Brain microvascular endothelial cell (primary cell): ENCODE results near the gene EPHA4.

Experiments used
- DNase-seq: peaks from one replicate; pipeline ENCODE4 v3.0.0-alpha.2; 2020
- H3K27ac ChIP-seq: fragments of 250-450 bp; sonication (Bioruptor Pico); 2 replicates; pipeline ENCODE4 v1.5.1; 2020; ENCODE audit warnings: mild to moderate bottlenecking, moderate library complexity
- H3K27me3 ChIP-seq: fragments of 250-450 bp; sonication (Bioruptor Pico); replicated peaks from 2 replicates; pipeline ENCODE4 v1.5.1; 2020; ENCODE audit warnings: mild to moderate bottlenecking
- H3K36me3 ChIP-seq: fragments of 250-450 bp; sonication (Bioruptor Pico); replicated peaks from 2 replicates; pipeline ENCODE4 v1.5.1; 2020; ENCODE audit warnings: mild to moderate bottlenecking
- H3K4me3 ChIP-seq: 2 replicates; pipeline ENCODE4 v1.5.1; 2011; ENCODE audit warnings: low read depth, mild to moderate bottlenecking, control low read depth, low read length, moderate library complexity
- in situ Hi-C: cut with HindIII; loops from 2 replicates; pipeline ENCODE4 v1.10.0; 2017; ENCODE audit warnings: low sequenced_read_pairs, low pct_ligation_motif_present
- TF ChIP-seq, protein P1 (sequence below): IDR thresholded peaks from 2 replicates; pipeline ENCODE4 v1.5.1; 2011; ENCODE audit warnings: low read depth, mild to moderate bottlenecking, moderate library complexity, low read length, control low read depth, inconsistent platforms; ENCODE audit errors: missing control alignments

The EPHA4 gene

DNA sequence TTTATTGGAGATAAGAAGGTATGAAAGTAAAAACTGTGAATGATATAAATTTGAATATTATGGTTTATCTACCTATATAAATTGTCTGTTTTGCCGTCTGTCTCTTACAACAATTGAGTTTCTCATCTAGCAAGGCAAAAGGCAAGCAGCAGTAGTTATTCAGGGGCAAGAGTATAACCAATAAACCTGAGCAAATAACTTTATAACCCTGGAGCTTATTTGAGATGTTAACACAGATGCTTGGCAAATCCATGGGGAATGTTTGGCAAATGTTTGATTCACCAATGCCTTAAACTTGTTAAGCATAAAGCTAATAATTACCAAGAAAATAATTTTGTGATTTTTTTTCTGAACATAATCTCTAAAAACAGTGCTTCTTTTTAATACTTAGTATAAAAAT lies 9.9 kb upstream of the EPHA4 start:
- H3K27me3 ChIP-seq = no peaks in the 10 kb centered on the region
- H3K36me3 ChIP-seq = no peaks in the 10 kb centered on the region
- no peak overlapping the region for H3K4me3 ChIP-seq
- no peak for DNase-seq
- in situ Hi-C loops = no loop called here
- TF ChIP-seq, protein P1, sequence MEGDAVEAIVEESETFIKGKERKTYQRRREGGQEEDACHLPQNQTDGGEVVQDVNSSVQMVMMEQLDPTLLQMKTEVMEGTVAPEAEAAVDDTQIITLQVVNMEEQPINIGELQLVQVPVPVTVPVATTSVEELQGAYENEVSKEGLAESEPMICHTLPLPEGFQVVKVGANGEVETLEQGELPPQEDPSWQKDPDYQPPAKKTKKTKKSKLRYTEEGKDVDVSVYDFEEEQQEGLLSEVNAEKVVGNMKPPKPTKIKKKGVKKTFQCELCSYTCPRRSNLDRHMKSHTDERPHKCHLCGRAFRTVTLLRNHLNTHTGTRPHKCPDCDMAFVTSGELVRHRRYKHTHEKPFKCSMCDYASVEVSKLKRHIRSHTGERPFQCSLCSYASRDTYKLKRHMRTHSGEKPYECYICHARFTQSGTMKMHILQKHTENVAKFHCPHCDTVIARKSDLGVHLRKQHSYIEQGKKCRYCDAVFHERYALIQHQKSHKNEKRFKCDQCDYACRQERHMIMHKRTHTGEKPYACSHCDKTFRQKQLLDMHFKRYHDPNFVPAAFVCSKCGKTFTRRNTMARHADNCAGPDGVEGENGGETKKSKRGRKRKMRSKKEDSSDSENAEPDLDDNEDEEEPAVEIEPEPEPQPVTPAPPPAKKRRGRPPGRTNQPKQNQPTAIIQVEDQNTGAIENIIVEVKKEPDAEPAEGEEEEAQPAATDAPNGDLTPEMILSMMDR = no peak
- no peak overlapping the region for H3K27ac ChIP-seq

DNA sequence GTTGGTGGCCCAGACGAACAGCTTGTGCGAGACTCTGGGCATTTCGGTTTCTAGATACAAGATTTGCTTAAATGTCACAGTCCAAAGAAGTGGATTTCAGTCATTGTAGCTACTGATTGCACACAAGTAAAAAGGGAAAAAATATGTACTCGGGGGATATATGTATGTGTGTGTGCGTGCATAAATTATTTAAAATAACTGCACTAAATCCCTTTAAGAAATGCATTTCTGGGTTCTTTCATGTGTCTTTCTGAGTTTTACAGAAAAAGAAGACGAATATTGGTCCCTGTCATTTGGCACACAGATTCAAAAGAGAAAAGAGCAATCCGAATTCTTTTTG lies 2.1 kb upstream of the EPHA4 start:
- in situ Hi-C loops = no loop called here
- Histone ChIP-seq H3K36me3 (no peaks in the 10 kb centered on the region), H3K4me3 (peak overlapping the region; percentile 71), H3K27ac (no peak overlapping the region), H3K27me3 (no peaks in the 10 kb centered on the region)
- no peak for DNase-seq
- TF ChIP-seq, protein P1 = no peak

DNA sequence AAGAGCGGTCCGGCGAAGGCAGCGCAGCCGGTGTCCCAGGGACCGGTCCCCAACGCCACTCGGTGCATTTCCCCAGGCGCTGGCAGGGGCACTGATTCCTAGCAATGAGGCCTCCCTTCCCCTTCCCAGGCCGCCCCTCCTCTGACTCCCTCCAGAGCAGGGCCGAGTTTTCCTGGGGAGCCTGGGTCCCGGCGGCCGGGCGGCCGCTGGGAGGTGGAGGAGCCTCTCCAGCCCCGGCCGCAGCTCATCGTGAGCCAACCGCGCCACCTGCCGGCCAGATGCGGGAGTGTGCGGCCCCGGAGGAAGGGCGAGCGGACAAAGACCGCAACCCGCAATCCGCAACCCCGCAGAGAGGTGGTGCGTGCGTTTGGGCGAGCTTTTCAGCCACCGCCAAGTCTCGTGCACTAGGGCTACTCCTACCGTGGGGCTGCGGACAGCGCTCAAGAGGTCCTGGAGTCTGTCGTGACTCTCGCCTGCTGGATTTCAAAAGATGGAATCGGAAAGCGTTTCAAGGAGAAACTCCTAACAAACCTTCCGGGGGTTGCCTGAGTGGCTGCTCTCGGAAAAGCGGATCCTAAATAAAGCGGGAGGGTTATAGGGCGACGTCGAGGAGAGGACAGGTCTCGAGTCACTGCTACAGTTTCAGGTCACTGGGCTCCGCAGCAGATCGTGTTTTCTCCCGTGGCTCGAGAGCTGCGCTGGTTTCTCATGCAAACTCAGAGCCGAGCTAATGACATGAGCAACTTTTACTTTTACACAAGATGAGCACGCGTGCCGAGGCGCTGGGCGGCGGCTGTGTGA lies 1.5 kb upstream of the EPHA4 start:
- Histone ChIP-seq H3K4me3 (peak overlapping the region; percentile 71), H3K27ac (peak overlapping the region; percentile 48), H3K36me3 (no peaks in the 10 kb centered on the region), H3K27me3 (no peaks in the 10 kb centered on the region)
- TF ChIP-seq, protein P1 = peak; percentile 85
- in situ Hi-C loops = no loop called here
- DNase-seq = peak; percentile 68

DNA sequence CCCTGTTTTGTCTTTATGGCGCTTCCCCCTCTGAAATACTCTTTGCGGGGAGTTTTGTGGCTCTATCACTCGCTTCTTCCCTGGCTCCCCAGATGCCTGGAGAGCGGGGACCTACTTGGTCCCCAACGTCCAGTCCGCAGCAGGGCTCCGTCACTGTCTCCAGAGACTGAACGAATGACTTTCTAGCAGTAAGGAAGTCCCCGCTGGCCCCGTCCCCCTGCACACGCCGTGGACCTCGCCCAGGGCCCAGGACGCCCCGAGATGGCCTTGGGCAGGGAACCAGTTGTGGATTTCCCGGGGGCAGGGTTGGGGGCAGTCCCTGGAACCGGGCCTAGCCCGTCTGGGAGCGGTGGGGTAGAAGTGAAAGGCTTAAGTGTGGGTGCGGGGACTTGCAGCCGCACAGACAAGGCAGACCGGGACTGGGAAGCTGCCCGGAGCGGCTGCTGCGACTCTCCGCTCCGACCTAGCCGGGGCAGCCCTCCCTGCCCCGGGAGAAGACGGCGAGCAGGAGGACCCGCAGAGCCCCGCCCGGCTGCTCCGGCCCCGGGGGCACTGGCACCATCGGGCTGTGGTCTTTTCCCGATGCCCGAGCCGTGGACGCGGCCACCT lies 821 bp upstream of the EPHA4 start:
- H3K36me3 ChIP-seq = no peaks in the 10 kb centered on the region
- TF ChIP-seq, protein P1 = no peak
- in situ Hi-C loops = no loop called here
- peak overlapping the region; percentile 71 for H3K4me3 ChIP-seq
- DNase-seq = peak; percentile 34
- H3K27me3 ChIP-seq = no peaks in the 10 kb centered on the region
- peak overlapping the region; percentile 48 for H3K27ac ChIP-seq

DNA sequence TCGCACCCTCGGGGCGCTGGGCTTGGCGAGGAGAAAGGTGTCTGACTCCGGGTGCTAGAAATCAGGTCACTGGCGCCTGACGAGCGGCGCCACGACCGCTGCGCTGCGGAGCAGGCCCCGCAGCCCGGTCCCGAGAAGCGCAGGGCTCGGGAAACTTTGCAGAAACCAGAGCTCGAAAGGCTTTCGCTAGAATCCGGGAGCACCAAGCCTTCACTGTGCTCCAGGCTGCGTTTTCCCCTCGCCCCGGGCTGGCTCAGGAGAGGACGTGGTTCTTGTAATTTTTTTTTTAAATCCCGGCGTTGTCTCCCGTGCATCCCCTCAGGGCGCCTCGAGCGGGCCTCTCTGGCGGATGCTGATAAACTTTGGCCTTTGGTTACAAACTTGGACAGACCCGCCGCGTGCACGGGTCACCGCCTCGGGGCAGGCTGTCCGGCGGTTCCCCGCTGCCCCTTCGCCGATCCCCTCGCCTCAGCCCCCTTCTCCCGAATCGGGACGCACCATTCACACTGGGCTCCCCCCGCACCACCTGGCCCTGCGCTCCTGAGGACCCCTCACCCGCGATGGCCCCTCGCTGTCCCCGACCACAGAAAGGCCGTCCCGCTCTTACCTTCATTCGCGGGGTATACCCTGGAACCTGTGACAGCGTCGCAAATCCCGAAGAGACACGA lies 419 bp downstream of the EPHA4 start:
- Histone ChIP-seq H3K27me3 (no peaks in the 10 kb centered on the region), H3K36me3 (no peaks in the 10 kb centered on the region), H3K4me3 (peak overlapping the region; percentile 76), H3K27ac (no peak overlapping the region)
- in situ Hi-C loops = no loop called here
- DNase-seq = peak; percentile 32
- TF ChIP-seq, protein P1 = no peak
